ENCODE results near the gene CEBPZOS. TPM values are rescaled to one million over a fixed set of nuclear protein-coding genes. Genes with fewer than 3 reads are reported as not detected.

The CEBPZOS gene
- total and polyA plus RNA-seq, 9 of the 15 experiments (the other 6 are each of a cell fraction or from before 2014, with no cell fraction given): 21.7 to 64.8 (median 46.7) TPM

DNA sequence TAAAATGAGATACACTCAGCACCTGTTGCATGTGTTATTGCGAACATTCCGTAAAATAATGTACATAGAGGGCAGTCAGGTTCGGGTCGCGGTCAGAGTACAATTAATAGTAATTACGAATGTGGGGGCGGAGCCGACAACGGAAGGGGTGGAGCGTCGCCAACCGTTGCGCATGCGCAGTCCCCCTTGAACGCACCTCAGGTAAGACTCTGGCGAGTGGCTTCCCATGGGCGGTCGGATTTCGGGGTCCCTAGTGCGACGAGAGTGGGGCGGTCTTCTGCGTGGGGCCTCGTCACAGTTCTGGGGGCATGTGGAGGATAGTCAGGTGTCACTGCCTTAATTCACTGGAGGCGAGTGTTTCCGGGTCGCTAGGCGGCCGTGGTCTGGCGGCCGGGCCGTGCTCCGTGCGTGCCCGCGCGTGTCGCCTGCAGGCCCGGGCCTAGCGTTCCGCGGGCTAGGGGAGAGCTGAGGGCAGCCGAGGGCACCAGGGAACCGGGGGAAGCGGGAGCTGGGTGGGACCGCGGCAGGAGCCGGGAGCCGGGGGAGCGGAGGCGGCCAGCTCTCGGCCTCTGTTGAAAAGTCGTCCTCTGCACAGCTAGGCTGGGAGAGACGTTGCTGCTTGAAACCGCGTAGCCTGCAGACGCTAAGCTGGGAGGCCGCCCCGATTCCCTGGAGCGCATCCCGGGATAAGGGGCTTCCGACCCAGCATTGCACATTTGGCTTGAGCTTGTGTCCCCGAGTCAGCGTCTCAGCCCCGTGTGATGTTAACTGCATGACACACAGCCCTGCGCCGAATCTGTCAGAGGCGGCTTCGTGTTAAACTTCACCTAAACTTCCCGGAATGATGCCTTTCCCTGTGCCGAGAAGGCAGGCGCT lies at the start of gene CEBPZOS (continued):
- TF ChIP-seq RFX1 (IDR thresholded peaks at IDR 0.05): no peak
- no peak for TF ChIP-seq ZNF133 (CRISPR knock-in tag; IDR thresholded peaks at IDR 0.05)
- TF ChIP-seq ZNF121 (CRISPR knock-in tag; conservative IDR thresholded peaks at IDR 0.05): no peak
- TF ChIP-seq ESRRB (CRISPR knock-in tag; IDR thresholded peaks at IDR 0.05; ENCODE audit: borderline replicate concordance): no peak
- TF ChIP-seq HDAC8 (tag; IDR thresholded peaks at IDR 0.05): no peak
- peak; percentile 89 for TF ChIP-seq MEIS2 (IDR thresholded peaks at IDR 0.05; ENCODE audit: partially characterized antibody)
- no peak for TF ChIP-seq RBM39 (optimal IDR thresholded peaks at IDR 0.05; ENCODE audit: low read depth, low read length)
- TF ChIP-seq MTA1 (IDR thresholded peaks at IDR 0.05; ENCODE audit: borderline replicate concordance): no peak
- TF ChIP-seq ZNF175 (CRISPR knock-in tag; IDR thresholded peaks at IDR 0.05; ENCODE audit: low read depth): no peak
- no peak for TF ChIP-seq HSF4 (CRISPR knock-in tag; IDR thresholded peaks at IDR 0.05; ENCODE audit: borderline replicate concordance)
- no peak for TF ChIP-seq ZNF253 (CRISPR knock-in tag; conservative IDR thresholded peaks at IDR 0.05)
- TF ChIP-seq, protein P1, sequence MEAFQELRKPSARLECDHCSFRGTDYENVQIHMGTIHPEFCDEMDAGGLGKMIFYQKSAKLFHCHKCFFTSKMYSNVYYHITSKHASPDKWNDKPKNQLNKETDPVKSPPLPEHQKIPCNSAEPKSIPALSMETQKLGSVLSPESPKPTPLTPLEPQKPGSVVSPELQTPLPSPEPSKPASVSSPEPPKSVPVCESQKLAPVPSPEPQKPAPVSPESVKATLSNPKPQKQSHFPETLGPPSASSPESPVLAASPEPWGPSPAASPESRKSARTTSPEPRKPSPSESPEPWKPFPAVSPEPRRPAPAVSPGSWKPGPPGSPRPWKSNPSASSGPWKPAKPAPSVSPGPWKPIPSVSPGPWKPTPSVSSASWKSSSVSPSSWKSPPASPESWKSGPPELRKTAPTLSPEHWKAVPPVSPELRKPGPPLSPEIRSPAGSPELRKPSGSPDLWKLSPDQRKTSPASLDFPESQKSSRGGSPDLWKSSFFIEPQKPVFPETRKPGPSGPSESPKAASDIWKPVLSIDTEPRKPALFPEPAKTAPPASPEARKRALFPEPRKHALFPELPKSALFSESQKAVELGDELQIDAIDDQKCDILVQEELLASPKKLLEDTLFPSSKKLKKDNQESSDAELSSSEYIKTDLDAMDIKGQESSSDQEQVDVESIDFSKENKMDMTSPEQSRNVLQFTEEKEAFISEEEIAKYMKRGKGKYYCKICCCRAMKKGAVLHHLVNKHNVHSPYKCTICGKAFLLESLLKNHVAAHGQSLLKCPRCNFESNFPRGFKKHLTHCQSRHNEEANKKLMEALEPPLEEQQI (IDR thresholded peaks at IDR 0.05): peak; percentile 84; the same call in 1 of the 2 replicates
- TF ChIP-seq TAF15 (IDR thresholded peaks at IDR 0.05; ENCODE audit: low read depth, low read length): no peak
- TF ChIP-seq FOXK1 (CRISPR knock-in tag; IDR thresholded peaks at IDR 0.05; ENCODE audit: borderline replicate concordance): no peak
- TF ChIP-seq SUPT5H (IDR thresholded peaks at IDR 0.05): peak; percentile 92
- 0 out of 2 replicates have a peak, but pooled peaks have one; percentile 52 for TF ChIP-seq ZBTB1 (CRISPR knock-in tag; IDR thresholded peaks at IDR 0.05; ENCODE audit: borderline replicate concordance, low read depth)
- TF ChIP-seq TFAM (CRISPR knock-in tag; conservative IDR thresholded peaks at IDR 0.05): no peak
- no peak for TF ChIP-seq ASH1L (IDR thresholded peaks at IDR 0.05; ENCODE audit: borderline replicate concordance, low read depth, partially characterized antibody)
- TF ChIP-seq WHSC1 (IDR thresholded peaks at IDR 0.05; ENCODE audit: low read length): no peak
- no peak for TF ChIP-seq PYGO2 (tag; IDR thresholded peaks at IDR 0.05)
- 0 out of 4 replicates have a peak, but pooled peaks of 1 of the 2 experiments have one; percentile 12 for TF ChIP-seq TBL1XR1 (IDR thresholded peaks at IDR 0.05; ENCODE audit: low read length in 2 of 2)
- no peak for TF ChIP-seq MEF2A (IDR thresholded peaks at IDR 0.05; ENCODE audit: control insufficient read depth, low read depth, low read length)
- TF ChIP-seq ZNF778 (CRISPR knock-in tag; IDR thresholded peaks at IDR 0.05): no peak
- TF ChIP-seq NFXL1 (CRISPR knock-in tag; IDR thresholded peaks at IDR 0.05): no peak
- TF ChIP-seq TEAD4 (IDR thresholded peaks at IDR 0.05; ENCODE audit: low read length): no peak; the same call in 1 of the 2 replicates
- no peak for TF ChIP-seq TEAD4 (CRISPR knock-in tag; IDR thresholded peaks at IDR 0.05; ENCODE audit: borderline replicate concordance)
- 0 out of 2 replicates have a peak, but pooled peaks have one; percentile 33 for TF ChIP-seq MTA3 (IDR thresholded peaks at IDR 0.05; ENCODE audit: borderline replicate concordance)
- no peak for TF ChIP-seq ZKSCAN1 (IDR thresholded peaks at IDR 0.05; ENCODE audit: low read depth, low read length)
